Measurements from ENCODE around the gene NOX5. TPM values are rescaled to one million over a fixed set of nuclear protein-coding genes. Genes with fewer than 3 reads are reported as not detected.

Gene NOX5
- total and polyA plus RNA-seq, 2 donors (not counting 1 experiment from before 2014, with no cell fraction given): 0.01 to 0.05 TPM

DNA sequence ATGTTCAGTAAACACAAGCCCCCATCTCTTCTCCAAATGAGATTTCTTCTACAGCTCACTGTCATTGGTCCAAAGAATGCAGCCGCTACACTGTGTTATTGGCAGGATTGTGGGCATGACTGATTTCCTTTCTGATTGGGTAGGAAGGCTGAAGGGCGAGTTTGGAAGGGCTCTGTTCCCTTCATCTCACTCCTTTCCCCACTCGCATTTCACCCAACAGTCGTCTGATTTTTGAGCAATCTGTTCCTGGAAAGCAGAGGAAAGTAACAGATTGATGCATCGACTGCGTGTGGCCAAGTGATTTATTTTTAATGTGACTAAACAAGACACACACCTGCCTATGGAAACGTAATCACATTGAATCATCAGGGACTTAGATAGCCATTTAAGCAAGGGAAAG, 55.5 kb downstream of the NOX5 start:
- Histone ChIP-seq H3K27ac (ENCODE audit: low read length in 2 of 2) (no peak overlapping the region), H3K4me1 (ENCODE audit: control insufficient read depth in 2 of 2, insufficient read depth in 2 of 2, low read length in 2 of 2) (peaks cover 0 to 4% of the 10 kb centered on the region in 2 donors), H4K20me1 (ENCODE audit: control insufficient read depth, insufficient read depth, low read length, poor library complexity, severe bottlenecking) (no peaks in the 10 kb centered on the region), H3K9ac (ENCODE audit: low read length) (no peak overlapping the region), H3K79me2 (ENCODE audit: control insufficient read depth, insufficient read depth, low read length) (no peaks in the 10 kb centered on the region), H3K36me3 (replicated peaks in 1 of 2; ENCODE audit: control extremely low read depth in 1 of 2, control insufficient read depth in 1 of 2, extremely low read depth in 1 of 2, insufficient read depth in 2 of 2, low read length in 1 of 2) (no peaks in the 10 kb centered on the region), H3K27me3 (replicated peaks in 1 of 4; ENCODE audit: control extremely low read depth in 1 of 4, control insufficient read depth in 3 of 4, insufficient read depth in 4 of 4, low read length in 3 of 4) (peaks cover 0 to 27% (median 10%) of the 10 kb centered on the region in 4 experiments), H3K4me2 (replicated peaks; ENCODE audit: low read depth, low read length, poor library complexity, severe bottlenecking) (no peak overlapping the region), H2AFZ (ENCODE audit: insufficient read depth, low read depth, low read length, poor library complexity, severe bottlenecking) (no peak overlapping the region), H3K9me3 (ENCODE audit: control extremely low read depth in 1 of 3, control insufficient read depth in 2 of 3, insufficient read depth in 1 of 3, low read length in 2 of 3) (peaks cover 0 to 4% (median 1%) of the 10 kb centered on the region in 3 donors), H3K4me3 (ENCODE audit: control extremely low read depth in 1 of 5, extremely low read depth in 1 of 5, insufficient read depth in 1 of 5, low read depth in 2 of 5, low read length in 4 of 5) (no peak overlapping the region)
- ChIA-PET POLR2A (no interaction called here), CTCF (no interaction called here)
- Mint-ChIP-seq H3K9me3 (ENCODE audit: insufficient read depth) (no peaks in the 10 kb centered on the region), H3K4me3 (no peak overlapping the region), H3K27me3 (peaks cover 66% of the 10 kb centered on the region), H3K4me1 (peaks cover 4% of the 10 kb centered on the region), H3K27ac (no peak overlapping the region)
- intact Hi-C loops (cut with micrococcal nuclease): no loop called here
- ATAC-seq (ENCODE audit: low read depth) (no peak), DNase-seq (no peak)
- TF ChIP-seq EZH2 (IDR thresholded peaks at IDR 0.05; ENCODE audit: borderline replicate concordance, insufficient read depth, low read depth, low read length, poor library complexity, severe bottlenecking): no peak
- TF ChIP-seq, protein P1, sequence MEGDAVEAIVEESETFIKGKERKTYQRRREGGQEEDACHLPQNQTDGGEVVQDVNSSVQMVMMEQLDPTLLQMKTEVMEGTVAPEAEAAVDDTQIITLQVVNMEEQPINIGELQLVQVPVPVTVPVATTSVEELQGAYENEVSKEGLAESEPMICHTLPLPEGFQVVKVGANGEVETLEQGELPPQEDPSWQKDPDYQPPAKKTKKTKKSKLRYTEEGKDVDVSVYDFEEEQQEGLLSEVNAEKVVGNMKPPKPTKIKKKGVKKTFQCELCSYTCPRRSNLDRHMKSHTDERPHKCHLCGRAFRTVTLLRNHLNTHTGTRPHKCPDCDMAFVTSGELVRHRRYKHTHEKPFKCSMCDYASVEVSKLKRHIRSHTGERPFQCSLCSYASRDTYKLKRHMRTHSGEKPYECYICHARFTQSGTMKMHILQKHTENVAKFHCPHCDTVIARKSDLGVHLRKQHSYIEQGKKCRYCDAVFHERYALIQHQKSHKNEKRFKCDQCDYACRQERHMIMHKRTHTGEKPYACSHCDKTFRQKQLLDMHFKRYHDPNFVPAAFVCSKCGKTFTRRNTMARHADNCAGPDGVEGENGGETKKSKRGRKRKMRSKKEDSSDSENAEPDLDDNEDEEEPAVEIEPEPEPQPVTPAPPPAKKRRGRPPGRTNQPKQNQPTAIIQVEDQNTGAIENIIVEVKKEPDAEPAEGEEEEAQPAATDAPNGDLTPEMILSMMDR (IDR thresholded peaks at IDR 0.05): no peak
- 91% methylated on average over 4 of the region's 7 CpGs for WGBS (ENCODE audit: insufficient coverage)

DNA sequence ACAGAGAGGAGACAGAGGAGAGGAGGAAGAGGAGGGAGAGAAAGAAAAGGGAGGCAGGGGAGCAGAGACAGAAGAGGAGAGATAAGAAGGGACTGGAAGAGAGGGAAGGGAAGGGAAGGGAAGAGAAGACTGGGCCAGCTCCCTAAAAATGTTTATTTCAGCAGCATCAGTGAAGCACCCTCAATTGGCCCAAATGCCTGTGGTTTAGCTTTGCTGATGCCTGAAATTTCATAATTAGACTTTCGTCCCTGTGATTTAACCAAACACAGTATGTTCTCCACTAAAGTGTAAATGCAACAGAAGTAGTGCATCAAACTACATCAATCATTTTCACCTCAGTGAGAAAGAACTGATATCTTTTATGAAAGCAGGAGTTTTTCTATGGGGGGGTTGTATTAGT, 55.9 kb downstream of the NOX5 start:
- Histone ChIP-seq H3K4me1 (ENCODE audit: control insufficient read depth in 2 of 2, insufficient read depth in 2 of 2, low read length in 2 of 2) (peaks cover 0 to 4% of the 10 kb centered on the region in 2 donors), H3K27me3 (replicated peaks in 1 of 4; ENCODE audit: control extremely low read depth in 1 of 4, control insufficient read depth in 3 of 4, insufficient read depth in 4 of 4, low read length in 3 of 4) (peaks cover 0 to 26% (median 11%) of the 10 kb centered on the region in 4 experiments), H3K4me2 (replicated peaks; ENCODE audit: low read depth, low read length, poor library complexity, severe bottlenecking) (no peak overlapping the region), H3K79me2 (ENCODE audit: control insufficient read depth, insufficient read depth, low read length) (no peaks in the 10 kb centered on the region), H4K20me1 (ENCODE audit: control insufficient read depth, insufficient read depth, low read length, poor library complexity, severe bottlenecking) (no peaks in the 10 kb centered on the region), H3K9ac (ENCODE audit: low read length) (no peak overlapping the region), H3K9me3 (ENCODE audit: control extremely low read depth in 1 of 3, control insufficient read depth in 2 of 3, insufficient read depth in 1 of 3, low read length in 2 of 3) (peaks cover 0 to 4% (median 1%) of the 10 kb centered on the region in 3 donors), H2AFZ (ENCODE audit: insufficient read depth, low read depth, low read length, poor library complexity, severe bottlenecking) (no peak overlapping the region), H3K27ac (ENCODE audit: low read length in 2 of 2) (no peak overlapping the region), H3K36me3 (replicated peaks in 1 of 2; ENCODE audit: control extremely low read depth in 1 of 2, control insufficient read depth in 1 of 2, extremely low read depth in 1 of 2, insufficient read depth in 2 of 2, low read length in 1 of 2) (no peaks in the 10 kb centered on the region), H3K4me3 (ENCODE audit: control extremely low read depth in 1 of 5, extremely low read depth in 1 of 5, insufficient read depth in 1 of 5, low read depth in 2 of 5, low read length in 4 of 5) (no peak overlapping the region)
- CTCF ChIA-PET: no interaction called here
- Mint-ChIP-seq H3K27me3 (peaks cover 64% of the 10 kb centered on the region), H3K9me3 (ENCODE audit: insufficient read depth) (no peaks in the 10 kb centered on the region), H3K4me1 (peaks cover 4% of the 10 kb centered on the region), H3K4me3 (no peak overlapping the region), H3K27ac (no peak overlapping the region)
- intact Hi-C loops (cut with micrococcal nuclease): no loop called here
- ATAC-seq (ENCODE audit: low read depth) (no peak), DNase-seq (no peak)
- TF ChIP-seq EZH2 (IDR thresholded peaks at IDR 0.05; ENCODE audit: borderline replicate concordance, insufficient read depth, low read depth, low read length, poor library complexity, severe bottlenecking): no peak
- TF ChIP-seq, protein P1 (IDR thresholded peaks at IDR 0.05): no peak
- no CpG with 5 or more reads among the region's 1 CpG for WGBS (ENCODE audit: insufficient coverage)
- POLR2A ChIA-PET: no interaction called here
